Upper lobe of left lung (tissue), 4 donors: ENCODE results near the gene MAP1LC3A.

Experiments used
- POLR2A ChIP-seq, 4 donors: fragments of 450-650 bp; IDR thresholded peaks; one replicate each; pipeline ENCODE4 v1.5.1; 2016 to 2017; ENCODE audit warnings: antibody characterized with exemption in 4 of 4, mild to moderate bottlenecking in 2 of 4
- POLR2AphosphoS5 ChIP-seq, 2 donors: sonication (generic); formaldehyde crosslinking; IDR thresholded peaks; one replicate each; pipeline ENCODE4 v1.5.1; 2017; ENCODE audit warnings: antibody characterized with exemption in 2 of 2
- TF ChIP-seq, protein P1 (sequence below), 6 experiments: fragments of 450-650 bp in 4 of 6; fragments of 200-600 bp in 2 of 6; sonication (generic) in 2 of 6; IDR thresholded peaks; one replicate each; pipeline ENCODE4 v1.5.1; 2016 to 2019; ENCODE audit warnings: antibody characterized with exemption in 6 of 6

DNA sequence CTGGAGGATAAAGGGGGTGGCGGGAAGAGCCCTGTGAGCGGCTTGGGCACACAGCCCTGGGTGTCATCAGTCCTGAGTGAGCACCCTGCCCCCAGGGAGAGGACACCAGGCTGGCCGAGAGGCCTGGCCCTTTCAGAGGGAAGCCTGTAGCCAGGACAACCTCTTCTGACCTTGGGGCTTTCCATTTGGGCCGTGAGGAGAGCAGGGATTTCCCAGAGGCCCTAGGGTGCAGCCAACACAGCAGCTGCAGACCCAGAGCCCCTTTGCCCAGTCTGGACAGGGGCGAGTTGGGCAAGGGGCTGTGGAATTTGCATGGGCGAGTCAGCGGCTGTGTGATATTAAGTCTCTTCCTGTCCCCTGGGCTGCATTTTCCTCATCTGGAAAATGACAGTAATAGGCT, 6.3 kb downstream of the MAP1LC3A start:
- TF ChIP-seq, protein P1, sequence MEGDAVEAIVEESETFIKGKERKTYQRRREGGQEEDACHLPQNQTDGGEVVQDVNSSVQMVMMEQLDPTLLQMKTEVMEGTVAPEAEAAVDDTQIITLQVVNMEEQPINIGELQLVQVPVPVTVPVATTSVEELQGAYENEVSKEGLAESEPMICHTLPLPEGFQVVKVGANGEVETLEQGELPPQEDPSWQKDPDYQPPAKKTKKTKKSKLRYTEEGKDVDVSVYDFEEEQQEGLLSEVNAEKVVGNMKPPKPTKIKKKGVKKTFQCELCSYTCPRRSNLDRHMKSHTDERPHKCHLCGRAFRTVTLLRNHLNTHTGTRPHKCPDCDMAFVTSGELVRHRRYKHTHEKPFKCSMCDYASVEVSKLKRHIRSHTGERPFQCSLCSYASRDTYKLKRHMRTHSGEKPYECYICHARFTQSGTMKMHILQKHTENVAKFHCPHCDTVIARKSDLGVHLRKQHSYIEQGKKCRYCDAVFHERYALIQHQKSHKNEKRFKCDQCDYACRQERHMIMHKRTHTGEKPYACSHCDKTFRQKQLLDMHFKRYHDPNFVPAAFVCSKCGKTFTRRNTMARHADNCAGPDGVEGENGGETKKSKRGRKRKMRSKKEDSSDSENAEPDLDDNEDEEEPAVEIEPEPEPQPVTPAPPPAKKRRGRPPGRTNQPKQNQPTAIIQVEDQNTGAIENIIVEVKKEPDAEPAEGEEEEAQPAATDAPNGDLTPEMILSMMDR (IDR thresholded peaks at IDR 0.05) = no peak
- no peak for TF ChIP-seq POLR2AphosphoS5 (IDR thresholded peaks at IDR 0.05)
- TF ChIP-seq POLR2A (IDR thresholded peaks at IDR 0.05) = no peak
